ENCODE measurements around the gene KRTDAP.

Gene KRTDAP

GRCh38 chr19:35498984-35499527, 8.8 kb upstream of the KRTDAP start:
- Histone ChIP-seq H3K27ac (no peak overlapping the region), H3K36me3 (ENCODE audit: insufficient read depth, low read length) (no peaks in the 10 kb centered on the region), H3K9ac (ENCODE audit: insufficient read length) (no peak overlapping the region), H3K9me3 (ENCODE audit: low read depth, low read length) (no peaks in the 10 kb centered on the region), H3K4me3 (no peak overlapping the region)
- no peak for TF ChIP-seq POLR2AphosphoS5 (IDR thresholded peaks at IDR 0.05; ENCODE audit: borderline replicate concordance, low read depth, low read length)
- no peak for TF ChIP-seq FOXP2 (optimal IDR thresholded peaks at IDR 0.05; ENCODE audit: control extremely low read depth, extremely low read length, insufficient read depth)
- TF ChIP-seq EZH2 (IDR thresholded peaks at IDR 0.05), result no peak
- no peak for DNase-seq (ENCODE audit: low read depth, low spot score)

- no peak for DNase-seq (ENCODE audit: low read depth, low spot score)
- Histone ChIP-seq H3K4me3 (no peak overlapping the region), H3K27ac (no peak overlapping the region), H3K9me3 (ENCODE audit: low read depth, low read length) (no peaks in the 10 kb centered on the region), H3K9ac (ENCODE audit: insufficient read length) (no peak overlapping the region), H3K36me3 (ENCODE audit: insufficient read depth, low read length) (no peaks in the 10 kb centered on the region)
- TF ChIP-seq EZH2 (IDR thresholded peaks at IDR 0.05), result no peak
- no peak for TF ChIP-seq POLR2AphosphoS5 (IDR thresholded peaks at IDR 0.05; ENCODE audit: borderline replicate concordance, low read depth, low read length)
- no peak for TF ChIP-seq FOXP2 (optimal IDR thresholded peaks at IDR 0.05; ENCODE audit: control extremely low read depth, extremely low read length, insufficient read depth)
Observed at GRCh38 chr19:35498220-35498619, 8.0 kb upstream of the KRTDAP start.

DNA sequence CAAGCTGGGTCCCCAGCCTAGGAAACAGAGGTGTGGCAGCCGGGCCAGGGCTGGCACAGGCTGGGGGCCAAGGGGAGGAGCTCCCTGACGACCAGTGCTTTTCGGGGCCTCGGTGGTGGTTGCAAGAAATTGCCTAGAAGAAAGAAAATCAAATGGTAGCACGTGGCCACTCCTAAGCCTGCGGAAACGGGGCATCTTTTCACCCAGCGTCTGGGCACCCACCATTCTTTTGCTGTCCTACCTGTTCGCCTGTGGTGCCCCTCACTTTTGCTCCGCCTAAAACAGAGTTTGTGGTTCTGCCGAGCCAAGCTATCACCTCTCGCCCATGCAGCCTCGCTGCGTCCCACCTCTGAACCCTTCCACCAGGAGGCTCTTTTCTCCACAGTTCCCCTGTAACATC, 7.1 kb upstream of the KRTDAP start:
- H3K36me3 ChIP-seq (ENCODE audit: insufficient read depth, low read length), result no peaks in the 10 kb centered on the region
- H3K4me3 ChIP-seq, result no peak overlapping the region
- no peak for DNase-seq (ENCODE audit: low read depth, low spot score)
- H3K27ac ChIP-seq, result no peak overlapping the region
- H3K9ac ChIP-seq (ENCODE audit: insufficient read length), result no peak overlapping the region
- no peaks in the 10 kb centered on the region for H3K9me3 ChIP-seq (ENCODE audit: low read depth, low read length)
- TF ChIP-seq FOXP2 (optimal IDR thresholded peaks at IDR 0.05; ENCODE audit: control extremely low read depth, extremely low read length, insufficient read depth) (no peak), EZH2 (IDR thresholded peaks at IDR 0.05) (no peak), POLR2AphosphoS5 (IDR thresholded peaks at IDR 0.05; ENCODE audit: borderline replicate concordance, low read depth, low read length) (no peak)

GRCh38 chr19:35495107-35496064, 5.1 kb upstream of the KRTDAP start:
- no peak for DNase-seq (ENCODE audit: low read depth, low spot score)
- Histone ChIP-seq H3K9me3 (ENCODE audit: low read depth, low read length) (no peaks in the 10 kb centered on the region), H3K27ac (no peak overlapping the region), H3K36me3 (ENCODE audit: insufficient read depth, low read length) (no peaks in the 10 kb centered on the region), H3K9ac (ENCODE audit: insufficient read length) (no peak overlapping the region), H3K4me3 (no peak overlapping the region)
- TF ChIP-seq FOXP2 (optimal IDR thresholded peaks at IDR 0.05; ENCODE audit: control extremely low read depth, extremely low read length, insufficient read depth), result no peak
- TF ChIP-seq POLR2AphosphoS5 (IDR thresholded peaks at IDR 0.05; ENCODE audit: borderline replicate concordance, low read depth, low read length), result no peak
- no peak for TF ChIP-seq EZH2 (IDR thresholded peaks at IDR 0.05)

DNA sequence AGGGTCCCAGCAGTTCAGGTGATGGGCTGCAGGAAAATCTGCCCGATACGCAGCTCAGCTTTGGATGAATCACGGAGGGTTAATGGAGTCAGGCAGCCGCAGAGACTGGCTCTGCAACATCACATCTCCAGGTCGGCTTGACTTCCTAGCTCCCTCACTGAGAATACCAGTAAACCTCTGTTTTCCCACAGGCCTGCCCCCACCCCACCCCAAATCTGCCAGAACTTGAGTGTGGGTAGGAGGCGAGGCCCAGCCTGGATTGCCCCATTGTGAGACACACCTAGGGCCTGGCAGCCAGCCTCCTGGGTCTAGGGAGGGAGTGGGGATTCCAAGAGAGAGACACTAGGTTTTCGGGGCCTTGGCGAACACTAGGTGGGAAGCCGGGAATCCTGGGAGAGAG, 3.7 kb upstream of the KRTDAP start:
- no peak for TF ChIP-seq FOXP2 (optimal IDR thresholded peaks at IDR 0.05; ENCODE audit: control extremely low read depth, extremely low read length, insufficient read depth)
- no peak for TF ChIP-seq POLR2AphosphoS5 (IDR thresholded peaks at IDR 0.05; ENCODE audit: borderline replicate concordance, low read depth, low read length)
- TF ChIP-seq EZH2 (IDR thresholded peaks at IDR 0.05), result no peak
- H3K36me3 ChIP-seq (ENCODE audit: insufficient read depth, low read length), result no peaks in the 10 kb centered on the region

GRCh38 chr19:35491836-35492360, 1.6 kb upstream of the KRTDAP start:
- Histone ChIP-seq H3K27ac (no peak overlapping the region), H3K9me3 (ENCODE audit: low read depth, low read length) (no peaks in the 10 kb centered on the region), H3K4me3 (no peak overlapping the region), H3K36me3 (ENCODE audit: insufficient read depth, low read length) (no peaks in the 10 kb centered on the region), H3K9ac (ENCODE audit: insufficient read length) (no peak overlapping the region)
- no peak for DNase-seq (ENCODE audit: low read depth, low spot score)
- TF ChIP-seq FOXP2 (optimal IDR thresholded peaks at IDR 0.05; ENCODE audit: control extremely low read depth, extremely low read length, insufficient read depth) (no peak), EZH2 (IDR thresholded peaks at IDR 0.05) (no peak), POLR2AphosphoS5 (IDR thresholded peaks at IDR 0.05; ENCODE audit: borderline replicate concordance, low read depth, low read length) (no peak)

More for the DNA sequence above, 3.7 kb upstream of the KRTDAP start:
- H3K9me3 ChIP-seq (ENCODE audit: low read depth, low read length), result no peaks in the 10 kb centered on the region
- no peak overlapping the region for H3K27ac ChIP-seq
- H3K4me3 ChIP-seq, result no peak overlapping the region
- H3K9ac ChIP-seq (ENCODE audit: insufficient read length), result no peak overlapping the region
- DNase-seq (ENCODE audit: low read depth, low spot score), result no peak

- Histone ChIP-seq H3K27ac (no peak overlapping the region), H3K9ac (ENCODE audit: insufficient read length) (no peak overlapping the region), H3K9me3 (ENCODE audit: low read depth, low read length) (no peaks in the 10 kb centered on the region), H3K4me3 (no peak overlapping the region), H3K36me3 (ENCODE audit: insufficient read depth, low read length) (no peaks in the 10 kb centered on the region)
- TF ChIP-seq EZH2 (IDR thresholded peaks at IDR 0.05) (no peak), FOXP2 (optimal IDR thresholded peaks at IDR 0.05; ENCODE audit: control extremely low read depth, extremely low read length, insufficient read depth) (no peak), POLR2AphosphoS5 (IDR thresholded peaks at IDR 0.05; ENCODE audit: borderline replicate concordance, low read depth, low read length) (no peak)
- DNase-seq (ENCODE audit: low read depth, low spot score), result no peak
Observed at GRCh38 chr19:35488677-35489076, 1.6 kb downstream of the KRTDAP start.

GRCh38 chr19:35487656-35488182, 2.5 kb downstream of the KRTDAP start:
- DNase-seq (ENCODE audit: low read depth, low spot score), result no peak
- Histone ChIP-seq H3K9me3 (ENCODE audit: low read depth, low read length) (no peaks in the 10 kb centered on the region), H3K27ac (no peak overlapping the region), H3K36me3 (ENCODE audit: insufficient read depth, low read length) (no peaks in the 10 kb centered on the region), H3K4me3 (no peak overlapping the region), H3K9ac (ENCODE audit: insufficient read length) (no peak overlapping the region)
- TF ChIP-seq POLR2AphosphoS5 (IDR thresholded peaks at IDR 0.05; ENCODE audit: borderline replicate concordance, low read depth, low read length) (no peak), FOXP2 (optimal IDR thresholded peaks at IDR 0.05; ENCODE audit: control extremely low read depth, extremely low read length, insufficient read depth) (no peak), EZH2 (IDR thresholded peaks at IDR 0.05) (no peak)

All from SK-N-MC (cell line).